ENCODE measurements around the gene DTHD1.

DNA sequence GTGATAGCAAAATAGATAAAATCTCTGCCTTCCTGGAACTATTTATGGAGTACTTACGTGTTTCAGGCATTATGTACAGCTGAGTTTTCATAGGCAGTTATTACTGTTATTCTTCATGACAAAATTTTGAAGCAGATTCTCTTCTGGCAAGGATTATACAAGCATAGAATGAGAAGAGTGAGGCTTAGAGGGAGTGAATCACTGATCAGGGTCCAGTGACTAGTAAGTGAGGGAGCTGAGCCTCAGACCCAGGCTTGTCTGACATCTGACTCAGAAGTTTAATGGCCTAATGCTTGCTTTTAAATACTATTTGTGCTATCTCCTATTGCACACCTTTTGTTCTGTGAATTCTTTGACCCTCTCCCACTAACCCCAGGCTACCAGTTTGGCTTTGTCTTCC, 110.6 kb downstream of the DTHD1 start:
- no peak for TF ChIP-seq POLR2A (IDR thresholded peaks at IDR 0.05)
- TF ChIP-seq, protein P1, sequence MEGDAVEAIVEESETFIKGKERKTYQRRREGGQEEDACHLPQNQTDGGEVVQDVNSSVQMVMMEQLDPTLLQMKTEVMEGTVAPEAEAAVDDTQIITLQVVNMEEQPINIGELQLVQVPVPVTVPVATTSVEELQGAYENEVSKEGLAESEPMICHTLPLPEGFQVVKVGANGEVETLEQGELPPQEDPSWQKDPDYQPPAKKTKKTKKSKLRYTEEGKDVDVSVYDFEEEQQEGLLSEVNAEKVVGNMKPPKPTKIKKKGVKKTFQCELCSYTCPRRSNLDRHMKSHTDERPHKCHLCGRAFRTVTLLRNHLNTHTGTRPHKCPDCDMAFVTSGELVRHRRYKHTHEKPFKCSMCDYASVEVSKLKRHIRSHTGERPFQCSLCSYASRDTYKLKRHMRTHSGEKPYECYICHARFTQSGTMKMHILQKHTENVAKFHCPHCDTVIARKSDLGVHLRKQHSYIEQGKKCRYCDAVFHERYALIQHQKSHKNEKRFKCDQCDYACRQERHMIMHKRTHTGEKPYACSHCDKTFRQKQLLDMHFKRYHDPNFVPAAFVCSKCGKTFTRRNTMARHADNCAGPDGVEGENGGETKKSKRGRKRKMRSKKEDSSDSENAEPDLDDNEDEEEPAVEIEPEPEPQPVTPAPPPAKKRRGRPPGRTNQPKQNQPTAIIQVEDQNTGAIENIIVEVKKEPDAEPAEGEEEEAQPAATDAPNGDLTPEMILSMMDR (IDR thresholded peaks at IDR 0.05): no peak
